Dendritic cell treated with granulocyte-macrophage colony-stimulating factor and Interleukin-4, amounts not matched to agents 40 ng/mL and 50 ng/mL, for 4 days (primary cell): ENCODE results near the gene CNIH3.

Experiments used
- H3K27ac Mint-ChIP-seq: one replicate; pipeline ENCODE4 v1.8.0; 2022; ENCODE audit warnings: mild to moderate bottlenecking, mixed read lengths
- H3K27me3 Mint-ChIP-seq: one replicate; pipeline ENCODE4 v1.8.0; 2022; ENCODE audit warnings: mild to moderate bottlenecking, mixed read lengths
- H3K36me3 Mint-ChIP-seq: one replicate; pipeline ENCODE4 v1.8.0; 2022; ENCODE audit warnings: low read depth, mixed read lengths
- H3K4me1 Mint-ChIP-seq: one replicate; pipeline ENCODE4 v1.8.0; 2022; ENCODE audit warnings: low read depth, mixed read lengths
- H3K4me3 Mint-ChIP-seq: one replicate; pipeline ENCODE4 v1.8.0; 2022; ENCODE audit warnings: mild to moderate bottlenecking, moderate library complexity, mixed read lengths
- H3K9me3 Mint-ChIP-seq: one replicate; pipeline ENCODE4 v1.8.0; 2022; ENCODE audit warnings: mixed read lengths
- intact Hi-C: fragments of 100-400 bp; cut with micrococcal nuclease; formaldehyde crosslinking; loops from one replicate; pipeline ENCODE4 v1.15.0; 2022

CNIH3 gene

DNA sequence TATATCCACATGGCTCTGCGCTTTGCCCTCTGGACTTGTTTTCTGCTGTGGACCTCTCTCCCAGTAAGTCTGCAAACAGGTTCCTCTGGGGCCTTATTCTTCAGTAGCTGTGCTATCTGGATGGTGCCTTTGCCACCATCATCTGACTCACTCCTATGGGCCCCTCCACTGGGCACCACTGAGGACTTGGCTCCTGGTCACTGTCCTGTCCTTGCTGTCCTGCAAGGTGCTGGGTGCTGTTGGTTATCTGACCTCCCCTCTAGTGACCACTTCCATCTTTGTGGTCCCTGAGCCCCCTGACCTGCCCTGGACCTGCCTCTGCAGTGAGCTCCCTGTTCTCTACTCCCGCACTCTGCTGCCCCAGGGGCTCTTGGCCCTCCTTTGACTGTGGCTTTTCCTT is 6.7 kb downstream of the CNIH3 start:
- H3K27ac Mint-ChIP-seq, result no peak overlapping the region
- peaks cover 24% of the 10 kb centered on the region for H3K4me1 Mint-ChIP-seq
- intact Hi-C loops, result no loop called here
- H3K27me3 Mint-ChIP-seq, result peaks cover 55% of the 10 kb centered on the region
- no peaks in the 10 kb centered on the region for H3K36me3 Mint-ChIP-seq
- no peak overlapping the region for H3K4me3 Mint-ChIP-seq
- H3K9me3 Mint-ChIP-seq, result no peaks in the 10 kb centered on the region

DNA sequence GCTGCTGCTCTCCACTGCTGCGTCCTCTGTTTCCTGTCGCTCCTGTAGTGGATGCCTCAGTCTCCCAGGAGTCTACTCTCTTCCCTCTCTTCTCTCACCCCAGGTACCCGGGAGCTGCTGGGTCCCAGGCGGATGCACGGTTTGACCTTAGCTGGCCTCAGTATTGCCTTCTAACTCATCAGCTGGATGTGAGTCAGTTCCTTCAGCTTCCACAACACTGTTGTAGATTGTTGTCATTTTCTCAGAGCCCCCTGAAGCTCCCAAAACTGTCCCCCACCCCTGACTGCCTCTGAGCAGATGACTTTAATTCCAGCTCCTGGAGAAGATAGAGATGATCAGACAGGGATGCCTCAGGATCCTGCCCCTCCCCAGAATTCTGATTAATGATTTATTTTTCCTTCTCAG is 7.2 kb downstream of the CNIH3 start:
- peaks cover 50% of the 10 kb centered on the region for H3K27me3 Mint-ChIP-seq
- H3K9me3 Mint-ChIP-seq, result no peaks in the 10 kb centered on the region
- H3K4me3 Mint-ChIP-seq, result no peak overlapping the region
- no peaks in the 10 kb centered on the region for H3K36me3 Mint-ChIP-seq
- H3K27ac Mint-ChIP-seq, result no peak overlapping the region
- intact Hi-C loops, result no loop called here
- peaks cover 19% of the 10 kb centered on the region for H3K4me1 Mint-ChIP-seq

DNA sequence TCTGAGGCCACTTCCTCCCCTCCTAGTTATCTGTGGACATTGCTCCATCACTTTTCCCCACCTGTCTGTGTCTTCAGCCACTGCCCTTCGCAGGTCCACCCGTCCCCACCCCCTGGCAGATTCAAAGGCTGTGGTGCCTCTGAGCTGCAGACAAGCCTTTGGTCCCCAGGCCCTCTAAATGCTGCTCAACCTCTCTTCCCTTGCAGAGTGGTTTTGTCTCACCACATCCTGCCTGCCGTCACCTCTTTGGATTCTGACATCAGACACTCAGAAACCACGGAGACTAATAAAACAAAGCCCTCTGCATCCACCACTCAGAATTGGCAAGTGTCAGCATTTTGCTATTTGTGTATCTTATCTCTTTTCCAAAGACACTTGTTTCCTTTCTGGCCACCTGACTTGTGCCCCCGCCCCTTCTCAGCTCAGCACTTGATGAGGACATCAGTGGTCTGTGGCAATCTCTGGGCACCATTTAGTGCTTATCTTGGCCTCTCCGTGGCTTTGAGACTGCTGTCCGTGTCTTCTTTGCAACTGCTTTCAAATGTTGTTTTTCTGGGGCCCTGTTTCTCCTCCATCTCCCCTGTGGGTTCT is 7.7 kb downstream of the CNIH3 start:
- H3K9me3 Mint-ChIP-seq, result no peaks in the 10 kb centered on the region
- no peaks in the 10 kb centered on the region for H3K36me3 Mint-ChIP-seq
- intact Hi-C loops, result no loop called here
- H3K27me3 Mint-ChIP-seq, result peaks cover 45% of the 10 kb centered on the region
- H3K27ac Mint-ChIP-seq, result no peak overlapping the region
- H3K4me3 Mint-ChIP-seq, result no peak overlapping the region
- peaks cover 18% of the 10 kb centered on the region for H3K4me1 Mint-ChIP-seq

DNA sequence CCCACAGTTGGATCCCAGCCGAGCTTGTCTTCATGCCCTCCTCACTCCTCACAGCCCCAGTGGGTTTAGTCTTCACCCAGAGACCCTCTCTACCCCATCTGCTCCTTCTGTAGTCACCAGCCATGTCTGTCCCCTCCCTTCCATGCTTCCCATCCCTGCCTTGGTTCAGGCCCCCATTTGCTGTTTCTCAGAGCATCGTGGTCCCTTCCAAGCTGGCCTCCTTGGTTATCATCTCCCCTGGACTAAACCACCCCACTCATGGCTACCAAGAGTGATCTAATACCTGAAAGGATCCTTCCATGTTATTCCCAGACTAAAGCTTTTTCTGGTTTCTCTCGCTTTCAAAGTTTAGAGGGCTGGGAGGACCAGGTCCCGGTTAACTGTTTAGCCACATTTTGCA is 8.3 kb downstream of the CNIH3 start:
- Mint-ChIP-seq H3K36me3 (no peaks in the 10 kb centered on the region), H3K9me3 (no peaks in the 10 kb centered on the region), H3K27me3 (peaks cover 39% of the 10 kb centered on the region), H3K27ac (no peak overlapping the region), H3K4me3 (no peak overlapping the region), H3K4me1 (peaks cover 18% of the 10 kb centered on the region)
- intact Hi-C loops, result no loop called here

DNA sequence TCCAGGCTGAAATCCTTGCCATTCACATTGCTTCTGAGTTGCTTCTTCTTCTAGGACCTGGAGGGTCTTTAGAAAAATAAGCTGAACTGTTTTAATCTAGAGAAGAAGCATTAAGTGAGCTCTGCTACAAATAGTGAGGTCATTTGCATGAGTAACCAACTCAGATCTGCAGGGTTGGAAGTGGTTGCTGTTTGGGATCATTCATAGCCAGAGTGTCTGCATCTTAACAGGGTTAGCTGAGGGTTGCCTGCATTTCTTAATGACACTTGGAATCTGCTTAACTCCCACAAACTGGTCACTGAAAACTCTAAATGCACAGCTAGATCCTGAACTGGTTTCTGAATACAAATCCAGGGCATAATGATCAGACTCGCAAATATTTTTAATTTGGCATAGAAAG is 9.9 kb downstream of the CNIH3 start:
- no peaks in the 10 kb centered on the region for H3K9me3 Mint-ChIP-seq
- no peak overlapping the region for H3K4me3 Mint-ChIP-seq
- H3K4me1 Mint-ChIP-seq, result peaks cover 18% of the 10 kb centered on the region
- H3K36me3 Mint-ChIP-seq, result no peaks in the 10 kb centered on the region
- no peak overlapping the region for H3K27ac Mint-ChIP-seq
- intact Hi-C loops, result no loop called here
- H3K27me3 Mint-ChIP-seq, result peaks cover 32% of the 10 kb centered on the region

DNA sequence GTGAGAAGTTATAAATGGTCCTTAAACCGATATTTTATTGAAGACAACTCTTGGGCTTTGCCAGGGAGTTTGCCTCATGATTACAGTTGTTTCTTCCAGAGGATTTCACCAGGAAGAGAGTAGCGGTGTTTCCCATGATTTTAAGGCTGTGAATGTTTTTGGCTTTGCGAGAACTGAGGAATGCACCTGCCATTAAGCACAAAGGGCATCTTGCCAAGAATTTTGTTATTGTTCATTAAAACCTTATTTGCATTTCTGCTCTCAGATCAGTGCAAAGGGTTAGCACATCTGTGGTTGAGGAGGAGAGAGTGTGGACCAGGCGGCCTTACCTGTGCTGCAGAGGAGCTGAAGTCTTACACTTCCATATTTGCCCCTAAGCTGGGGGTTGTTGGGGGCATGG is 13.8 kb downstream of the CNIH3 start:
- intact Hi-C loops, result no loop called here
- Mint-ChIP-seq H3K9me3 (no peaks in the 10 kb centered on the region), H3K4me3 (no peak overlapping the region), H3K4me1 (no peaks in the 10 kb centered on the region), H3K27ac (no peak overlapping the region), H3K36me3 (no peaks in the 10 kb centered on the region), H3K27me3 (peaks cover 3% of the 10 kb centered on the region)

DNA sequence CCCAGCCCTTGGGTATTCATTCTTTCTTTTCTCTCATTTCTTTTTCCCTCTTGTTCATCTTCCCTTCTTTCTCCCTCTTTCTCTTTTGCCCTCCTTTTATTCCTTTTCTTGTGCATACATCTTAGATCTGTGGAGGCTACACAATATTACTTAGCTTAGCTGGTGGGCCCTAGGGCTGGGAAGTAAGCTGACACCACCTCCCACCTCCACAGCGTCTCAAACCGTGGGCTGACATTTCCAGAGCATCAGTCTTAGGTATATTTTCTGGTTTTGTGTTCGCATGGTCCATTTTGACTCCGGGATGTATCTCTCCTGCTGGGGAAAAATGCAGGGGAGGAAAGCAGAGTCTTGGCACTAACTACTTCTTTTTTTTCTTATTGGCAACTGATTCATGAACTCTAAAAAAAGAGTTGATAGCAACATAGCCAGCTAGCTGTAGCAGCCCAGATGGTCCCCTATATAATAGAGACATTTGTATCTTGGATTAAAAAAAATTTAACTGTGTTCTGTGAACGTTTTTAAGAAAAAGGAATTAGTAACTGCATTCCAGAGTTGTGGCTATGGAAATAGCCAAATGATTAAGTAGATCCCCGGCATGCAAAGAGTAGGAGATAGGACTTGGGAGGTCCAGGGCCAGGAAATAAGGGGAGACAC is 15.5 kb downstream of the CNIH3 start:
- Mint-ChIP-seq H3K4me3 (no peak overlapping the region), H3K9me3 (no peaks in the 10 kb centered on the region), H3K27me3 (peaks cover 2% of the 10 kb centered on the region), H3K27ac (no peak overlapping the region), H3K4me1 (no peaks in the 10 kb centered on the region), H3K36me3 (no peaks in the 10 kb centered on the region)
- intact Hi-C loops, result no loop called here

DNA sequence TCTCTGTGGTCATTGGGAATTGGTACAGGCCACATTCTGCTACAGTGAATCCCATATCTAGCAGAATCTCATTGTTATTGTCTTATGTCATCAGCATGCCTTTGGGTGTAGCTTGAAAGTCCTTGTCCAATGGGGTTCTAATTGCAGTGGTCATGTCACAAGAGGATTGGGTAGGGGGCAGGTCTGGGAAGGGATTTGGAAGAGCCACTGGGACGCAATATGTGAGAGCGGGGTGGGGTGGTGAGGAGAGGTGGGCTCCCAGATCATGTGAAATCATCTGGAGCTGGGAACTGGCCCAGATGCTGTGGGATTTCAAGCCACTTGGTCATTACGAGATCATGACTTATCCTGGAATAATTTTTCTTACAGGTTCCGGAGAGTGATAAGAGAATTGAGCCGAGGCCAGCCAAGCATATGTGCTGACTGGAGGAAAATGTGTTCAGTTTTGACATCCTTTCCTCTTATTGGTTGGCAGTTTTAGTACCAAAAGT is 16.3 kb downstream of the CNIH3 start:
- Mint-ChIP-seq H3K4me3 (no peak overlapping the region), H3K4me1 (no peaks in the 10 kb centered on the region), H3K27ac (no peak overlapping the region), H3K9me3 (no peaks in the 10 kb centered on the region), H3K27me3 (no peaks in the 10 kb centered on the region), H3K36me3 (no peaks in the 10 kb centered on the region)
- intact Hi-C loops, result no loop called here

DNA sequence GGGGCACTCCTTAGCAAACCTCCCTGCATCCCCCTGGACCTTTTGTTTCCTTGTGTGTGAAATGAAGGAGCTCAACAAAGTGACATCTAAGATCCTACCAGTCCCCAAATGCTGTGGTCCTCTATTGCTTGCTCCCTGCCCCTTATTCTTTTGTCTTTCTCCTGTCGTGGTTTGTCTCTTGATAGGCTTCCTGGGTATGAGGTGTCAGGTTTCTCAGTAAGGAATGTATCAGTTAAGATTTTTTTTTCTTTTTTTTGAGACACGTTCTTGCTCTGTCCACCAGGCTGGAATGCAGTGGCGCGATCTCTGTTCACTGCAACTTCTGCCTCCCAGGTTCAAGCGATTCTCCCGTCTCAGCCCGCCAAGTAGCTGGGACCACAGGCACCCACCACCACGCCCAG is 16.8 kb downstream of the CNIH3 start:
- no peak overlapping the region for H3K27ac Mint-ChIP-seq
- no peaks in the 10 kb centered on the region for H3K36me3 Mint-ChIP-seq
- H3K4me3 Mint-ChIP-seq, result no peak overlapping the region
- intact Hi-C loops, result no loop called here
- no peaks in the 10 kb centered on the region for H3K4me1 Mint-ChIP-seq
- H3K27me3 Mint-ChIP-seq, result no peaks in the 10 kb centered on the region
- no peaks in the 10 kb centered on the region for H3K9me3 Mint-ChIP-seq

DNA sequence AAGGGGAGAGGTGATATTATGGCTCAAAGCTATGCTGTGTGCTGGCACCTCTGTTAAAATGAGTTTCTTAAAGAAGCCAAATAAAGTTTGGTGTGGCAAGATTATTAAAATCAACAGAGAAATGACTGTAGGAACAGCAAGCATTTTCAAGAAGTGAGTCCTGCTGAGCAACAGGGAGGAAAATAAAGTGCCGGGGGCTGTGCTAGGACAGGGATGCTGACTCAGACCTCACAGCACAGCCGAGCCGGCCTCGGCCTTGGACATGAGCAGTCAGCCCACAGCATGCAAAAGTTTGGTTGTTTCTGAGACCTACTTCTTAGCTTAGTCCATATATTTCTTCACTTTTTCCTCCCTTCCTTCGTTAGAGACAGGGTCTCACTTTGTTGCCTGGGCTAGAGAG is 19.2 kb downstream of the CNIH3 start:
- H3K27ac Mint-ChIP-seq, result no peak overlapping the region
- no peaks in the 10 kb centered on the region for H3K9me3 Mint-ChIP-seq
- H3K27me3 Mint-ChIP-seq, result peaks cover 5% of the 10 kb centered on the region
- no peaks in the 10 kb centered on the region for H3K36me3 Mint-ChIP-seq
- intact Hi-C loops, result no loop called here
- no peak overlapping the region for H3K4me3 Mint-ChIP-seq
- H3K4me1 Mint-ChIP-seq, result no peaks in the 10 kb centered on the region

DNA sequence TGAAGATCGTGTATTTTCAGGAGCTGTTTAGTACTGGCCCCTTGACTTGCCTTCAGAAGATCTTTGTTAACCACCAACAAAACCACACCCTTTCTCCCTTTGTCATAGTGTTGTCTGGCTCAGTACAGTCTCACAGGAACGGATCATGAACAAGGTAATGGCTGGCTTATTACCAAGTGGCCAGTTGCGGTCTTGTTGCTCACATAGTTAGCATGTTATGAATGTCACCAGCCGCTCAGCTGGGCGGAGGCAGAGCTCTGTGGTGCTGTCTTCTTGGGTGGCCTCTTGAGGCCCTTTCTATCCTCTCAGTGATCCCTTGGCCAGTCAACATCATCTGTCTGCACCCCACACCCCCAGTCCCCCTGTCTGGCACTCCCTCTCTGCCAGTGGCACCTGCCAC is 21.4 kb downstream of the CNIH3 start:
- intact Hi-C loops, result no loop called here
- peaks cover 4% of the 10 kb centered on the region for H3K4me1 Mint-ChIP-seq
- no peak overlapping the region for H3K4me3 Mint-ChIP-seq
- no peak overlapping the region for H3K27ac Mint-ChIP-seq
- no peaks in the 10 kb centered on the region for H3K36me3 Mint-ChIP-seq
- H3K27me3 Mint-ChIP-seq, result peaks cover 12% of the 10 kb centered on the region
- H3K9me3 Mint-ChIP-seq, result no peaks in the 10 kb centered on the region

DNA sequence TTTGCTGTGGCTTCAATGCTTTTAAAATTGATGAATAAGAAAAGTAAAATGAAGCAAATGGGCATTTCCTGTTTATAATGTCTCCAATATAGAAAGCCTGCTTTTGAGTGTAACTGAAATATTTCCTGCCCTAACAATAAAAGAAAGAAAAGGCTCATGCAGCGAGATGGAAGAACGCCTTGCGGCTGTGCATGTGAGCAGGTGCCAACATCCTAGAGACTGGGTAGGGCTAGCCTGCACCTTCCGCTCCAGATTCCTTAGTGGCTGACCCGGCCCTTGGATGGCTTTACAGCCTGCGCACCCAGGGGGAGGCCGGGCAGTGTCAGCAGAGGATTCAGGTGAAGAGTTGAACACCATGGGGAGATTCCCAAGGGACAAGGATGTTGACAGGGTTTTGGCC is 21.8 kb downstream of the CNIH3 start:
- intact Hi-C loops, result no loop called here
- H3K27me3 Mint-ChIP-seq, result peaks cover 12% of the 10 kb centered on the region
- H3K9me3 Mint-ChIP-seq, result no peaks in the 10 kb centered on the region
- H3K36me3 Mint-ChIP-seq, result no peaks in the 10 kb centered on the region
- H3K27ac Mint-ChIP-seq, result no peak overlapping the region
- H3K4me3 Mint-ChIP-seq, result no peak overlapping the region
- peaks cover 4% of the 10 kb centered on the region for H3K4me1 Mint-ChIP-seq

DNA sequence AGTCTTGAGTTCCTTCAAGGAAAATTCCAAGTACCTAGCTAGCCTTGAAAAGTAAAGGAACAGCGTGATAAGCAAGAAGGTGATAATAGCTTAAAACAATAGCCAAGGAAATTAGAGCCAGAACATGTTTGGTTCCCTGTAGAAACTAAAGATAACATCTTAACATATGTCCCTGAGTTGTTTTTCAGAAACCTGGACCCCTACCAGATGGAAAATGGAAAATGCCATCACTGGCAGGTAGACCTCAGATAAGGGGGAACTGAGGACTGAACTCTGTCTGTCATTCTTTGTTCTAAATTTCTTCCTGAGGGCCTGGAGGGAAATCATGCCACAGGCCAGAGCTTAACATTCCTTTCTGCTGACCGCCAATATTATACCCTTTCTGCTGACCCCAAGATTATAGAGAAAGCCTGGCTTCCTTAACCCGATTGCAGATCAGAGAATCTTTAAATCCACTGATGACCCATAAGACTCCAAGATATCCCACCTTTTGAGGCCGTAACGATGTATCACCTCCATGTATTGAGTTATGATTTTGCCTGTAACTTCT is 23.4 kb downstream of the CNIH3 start:
- Mint-ChIP-seq H3K4me3 (no peak overlapping the region), H3K4me1 (peaks cover 4% of the 10 kb centered on the region), H3K9me3 (no peaks in the 10 kb centered on the region), H3K27me3 (peaks cover 12% of the 10 kb centered on the region), H3K27ac (no peak overlapping the region), H3K36me3 (no peaks in the 10 kb centered on the region)
- intact Hi-C loops, result no loop called here

DNA sequence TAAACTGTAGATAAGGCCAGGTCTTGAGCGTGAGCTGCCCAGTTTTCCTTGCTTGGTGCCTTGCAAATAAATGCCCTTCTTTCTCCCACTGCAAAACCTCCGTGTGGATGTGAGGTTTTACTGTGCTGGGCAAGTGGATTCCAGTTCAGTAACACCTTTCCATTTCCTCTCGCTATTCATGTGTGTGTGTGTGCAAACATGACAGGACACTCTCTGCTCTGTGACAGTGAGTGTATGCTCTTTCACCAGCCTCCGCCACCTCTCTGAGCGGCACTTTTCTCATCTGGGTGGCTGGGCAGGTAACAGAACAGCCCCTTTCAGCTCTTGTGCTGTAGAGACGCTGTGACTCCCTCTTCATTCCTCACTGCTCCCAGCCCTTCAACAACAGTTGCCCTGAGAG is 23.9 kb downstream of the CNIH3 start:
- peaks cover 12% of the 10 kb centered on the region for H3K27me3 Mint-ChIP-seq
- peaks cover 4% of the 10 kb centered on the region for H3K4me1 Mint-ChIP-seq
- H3K9me3 Mint-ChIP-seq, result no peaks in the 10 kb centered on the region
- no peak overlapping the region for H3K4me3 Mint-ChIP-seq
- no peak overlapping the region for H3K27ac Mint-ChIP-seq
- no peaks in the 10 kb centered on the region for H3K36me3 Mint-ChIP-seq
- intact Hi-C loops, result loop anchor here (5.0 kb wide), 1 partner anchor 128 kb away; no protein-coding TSS in a partner anchor
